ENCODE measurements around the gene MAMDC2.

MAMDC2 gene

DNA sequence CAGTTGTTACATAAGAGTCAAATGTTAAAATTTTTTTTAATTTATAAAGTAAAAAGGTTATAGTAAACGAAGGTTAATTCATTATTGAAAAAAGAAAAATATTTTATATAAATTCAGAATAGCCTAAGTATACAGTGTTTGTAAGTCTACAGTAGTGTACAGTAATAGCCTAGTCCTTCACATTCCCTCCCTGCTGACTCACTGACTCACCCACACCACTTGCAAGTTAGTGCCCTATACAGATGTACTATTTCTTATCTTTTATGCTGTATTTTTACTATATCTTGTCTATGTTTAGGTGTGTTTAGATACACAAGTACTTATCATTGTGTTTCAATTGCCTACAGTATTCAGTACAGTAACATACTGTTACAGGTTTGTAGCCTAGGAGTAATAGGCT lies 57.6 kb downstream of the MAMDC2 start:
- DNase-seq, result no peak

DNA sequence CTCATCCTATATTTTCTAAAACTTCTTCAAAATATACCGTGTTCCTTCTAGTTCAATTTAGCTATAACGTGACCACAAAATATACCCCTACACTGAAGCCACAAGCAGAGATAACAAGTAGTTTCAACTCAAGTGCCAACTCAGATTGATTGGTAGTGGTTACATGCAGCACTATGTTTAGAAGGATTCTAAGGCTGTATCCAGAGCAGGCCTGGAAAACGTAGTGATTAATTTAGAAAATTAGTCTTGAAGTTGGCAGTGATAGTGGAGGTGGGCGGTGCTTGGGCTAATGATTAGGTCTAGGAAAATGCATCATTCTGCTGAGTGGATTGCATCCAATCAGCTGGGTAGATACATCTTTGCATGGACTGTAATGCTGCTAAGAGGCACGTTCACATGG lies 61.5 kb downstream of the MAMDC2 start:
- no peak for DNase-seq

DNA sequence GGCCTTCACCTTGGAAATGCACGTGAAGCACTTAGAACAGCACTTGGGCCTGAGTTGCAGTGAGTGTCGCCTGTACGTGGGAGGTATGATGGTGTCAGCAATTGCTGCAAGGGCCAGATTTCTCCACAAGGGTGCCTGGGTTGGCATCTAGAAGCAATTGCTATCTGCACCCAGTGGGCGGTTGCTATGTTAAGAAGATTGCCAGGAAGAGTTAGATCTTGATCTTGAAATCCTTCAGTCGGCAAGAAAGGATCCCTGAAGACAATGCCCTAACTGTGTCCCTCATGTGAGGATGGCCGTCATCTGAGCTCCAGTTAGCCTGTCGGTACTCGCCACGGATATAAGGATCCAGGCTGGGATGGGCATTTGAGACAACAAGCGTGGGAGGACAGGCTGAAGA lies 62.9 kb downstream of the MAMDC2 start:
- no peak for DNase-seq

DNA sequence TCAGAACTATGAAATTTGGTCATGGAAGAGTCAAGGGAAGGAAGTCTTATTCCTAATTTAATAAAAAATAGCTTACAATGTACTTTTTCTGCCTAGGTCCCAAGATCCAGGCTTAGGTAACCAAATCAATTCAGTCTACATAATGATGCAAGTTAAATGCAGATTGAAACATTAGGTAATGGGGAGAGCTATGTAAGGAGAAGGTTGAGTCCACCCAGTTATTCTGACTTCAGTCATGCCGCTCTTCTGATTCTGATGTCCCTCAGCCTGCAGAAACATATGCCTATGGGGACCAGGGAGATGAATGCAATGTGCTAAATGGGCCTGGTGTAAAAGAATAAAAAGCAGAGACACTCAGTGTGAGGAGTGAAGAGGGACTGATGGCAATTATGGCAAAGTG lies 63.9 kb downstream of the MAMDC2 start:
- no peak for DNase-seq

DNA sequence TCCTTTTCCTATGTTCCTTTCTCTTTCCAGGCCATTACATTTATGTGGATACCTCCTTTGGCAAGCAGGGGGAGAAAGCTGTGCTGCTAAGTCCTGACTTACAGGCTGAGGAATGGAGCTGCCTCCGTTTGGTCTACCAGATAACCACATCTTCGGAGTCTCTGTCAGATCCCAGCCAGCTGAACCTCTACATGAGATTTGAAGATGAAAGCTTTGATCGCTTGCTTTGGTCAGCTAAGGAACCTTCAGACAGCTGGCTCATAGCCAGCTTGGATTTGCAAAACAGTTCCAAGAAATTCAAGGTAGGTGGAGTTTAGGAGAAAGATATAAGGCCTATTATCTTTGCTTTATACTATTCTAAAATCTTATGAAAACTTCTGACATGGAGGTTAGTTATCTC lies 64.5 kb downstream of the MAMDC2 start:
- DNase-seq, result no peak

DNA sequence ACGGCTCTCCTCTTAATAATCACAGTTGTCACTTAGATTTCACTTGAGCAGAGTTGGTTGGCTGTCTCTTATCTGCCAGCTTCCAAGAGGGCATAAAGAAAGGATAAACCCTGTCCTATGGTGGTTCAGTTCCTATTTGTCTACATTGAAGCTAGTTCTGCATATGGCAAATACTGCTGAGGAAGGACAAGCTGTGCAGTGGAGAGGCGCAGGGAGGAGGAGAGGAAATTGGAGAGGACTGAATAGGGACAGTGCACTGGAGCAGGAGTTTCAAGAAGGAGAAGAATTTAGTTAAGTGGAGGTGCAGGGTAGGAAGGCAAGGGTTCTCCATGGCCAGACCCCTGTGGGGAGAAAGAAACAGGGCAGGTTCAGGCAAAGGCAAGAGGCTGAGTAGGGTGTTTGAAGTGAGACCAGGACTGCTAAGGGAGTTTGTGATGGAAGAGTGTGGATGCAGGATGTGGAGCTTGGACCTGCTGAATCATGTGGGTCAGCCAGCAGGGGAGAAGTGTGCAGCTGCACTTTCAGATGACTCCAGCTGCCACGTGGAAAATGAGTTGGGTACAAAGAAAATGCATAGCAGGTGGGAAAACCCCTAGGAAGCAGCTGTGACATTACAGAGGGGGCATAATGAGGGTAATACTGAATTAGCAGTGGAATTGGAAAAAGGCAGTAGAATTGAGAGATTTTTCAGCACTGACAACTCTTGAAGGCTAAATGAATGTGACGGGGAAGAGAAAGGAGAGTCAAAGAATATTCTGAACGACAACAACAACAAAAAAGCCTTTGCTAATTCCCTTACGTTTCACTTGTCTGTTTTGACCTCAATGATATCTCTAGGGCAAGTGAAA lies 66.8 kb downstream of the MAMDC2 start:
- peak in 1 of 58 donors; percentile 3 for DNase-seq

DNA sequence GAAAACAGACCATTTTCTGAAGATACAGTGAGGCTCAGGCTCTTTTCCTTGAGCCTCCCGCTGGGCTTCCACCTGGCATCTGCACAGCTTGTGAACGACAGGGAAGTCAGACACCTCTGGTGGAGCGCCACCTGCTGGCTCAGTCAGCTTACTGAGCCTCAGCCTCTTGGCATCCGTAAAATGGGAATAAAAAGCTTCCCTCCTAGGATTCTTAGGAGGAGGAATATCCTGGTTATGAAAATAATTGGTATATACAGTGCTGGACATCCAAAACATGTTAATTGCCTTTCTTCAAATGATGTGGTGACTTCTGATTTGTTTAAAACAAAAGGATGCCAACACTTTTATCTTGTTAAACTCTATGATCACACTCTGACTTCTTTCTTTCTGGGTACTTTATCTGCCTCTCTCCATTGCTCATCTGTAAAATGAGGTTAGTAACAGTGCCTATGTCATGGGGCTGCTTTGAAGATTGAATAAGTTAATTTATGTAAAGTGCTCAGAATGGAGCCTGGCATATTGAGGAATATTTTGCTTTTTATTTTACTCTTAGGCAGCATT lies 67.5 kb downstream of the MAMDC2 start:
- DNase-seq, result peak in 37 of 58 donors; percentile 2 to 75 (median 18)

DNA sequence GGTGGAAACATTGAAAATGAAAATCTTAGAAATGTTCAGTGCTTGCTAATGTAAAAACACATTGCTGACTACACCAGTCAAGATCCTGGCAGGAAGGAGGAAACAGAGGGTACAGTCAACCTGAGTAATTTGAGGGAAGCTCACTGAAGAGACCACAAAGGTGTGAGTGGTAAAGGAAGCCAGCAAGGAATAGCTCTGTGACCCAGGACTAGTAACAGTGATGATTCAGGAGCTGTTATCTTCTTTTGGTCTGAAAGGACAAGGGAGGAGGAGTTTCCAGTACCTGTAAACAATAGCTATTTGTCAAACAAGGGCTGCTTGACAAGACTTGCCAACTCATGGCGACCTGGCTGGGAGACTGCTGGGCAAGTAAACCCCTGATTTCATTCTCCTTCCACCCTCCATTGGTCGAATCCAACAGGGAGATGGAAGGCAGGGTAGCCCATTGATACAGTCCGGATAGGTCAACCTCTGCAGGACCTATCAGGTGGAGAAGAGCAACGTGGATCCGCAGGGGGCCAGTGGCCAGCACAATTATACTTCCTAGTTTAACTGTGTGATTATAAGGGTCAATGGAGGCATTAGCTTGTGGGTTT lies 68.1 kb downstream of the MAMDC2 start:
- no peak for DNase-seq

DNA sequence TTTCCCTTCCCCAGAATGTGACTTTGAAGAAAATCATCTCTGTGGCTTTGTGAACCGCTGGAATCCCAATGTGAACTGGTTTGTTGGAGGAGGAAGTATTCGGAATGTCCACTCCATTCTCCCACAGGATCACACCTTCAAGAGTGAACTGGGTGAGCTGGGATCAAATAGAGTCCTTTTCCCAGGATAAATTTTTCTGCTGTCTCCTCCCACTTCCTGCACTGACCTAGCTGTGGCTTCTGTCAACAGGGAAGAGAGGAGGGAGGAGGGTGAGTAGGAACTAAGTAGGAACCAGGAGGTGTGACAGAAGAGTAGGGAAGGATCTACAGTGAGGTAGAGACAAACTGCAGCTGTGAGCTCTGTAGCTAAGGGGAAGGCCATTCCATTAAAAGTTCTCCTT lies 69.3 kb downstream of the MAMDC2 start:
- no peak for DNase-seq

DNA sequence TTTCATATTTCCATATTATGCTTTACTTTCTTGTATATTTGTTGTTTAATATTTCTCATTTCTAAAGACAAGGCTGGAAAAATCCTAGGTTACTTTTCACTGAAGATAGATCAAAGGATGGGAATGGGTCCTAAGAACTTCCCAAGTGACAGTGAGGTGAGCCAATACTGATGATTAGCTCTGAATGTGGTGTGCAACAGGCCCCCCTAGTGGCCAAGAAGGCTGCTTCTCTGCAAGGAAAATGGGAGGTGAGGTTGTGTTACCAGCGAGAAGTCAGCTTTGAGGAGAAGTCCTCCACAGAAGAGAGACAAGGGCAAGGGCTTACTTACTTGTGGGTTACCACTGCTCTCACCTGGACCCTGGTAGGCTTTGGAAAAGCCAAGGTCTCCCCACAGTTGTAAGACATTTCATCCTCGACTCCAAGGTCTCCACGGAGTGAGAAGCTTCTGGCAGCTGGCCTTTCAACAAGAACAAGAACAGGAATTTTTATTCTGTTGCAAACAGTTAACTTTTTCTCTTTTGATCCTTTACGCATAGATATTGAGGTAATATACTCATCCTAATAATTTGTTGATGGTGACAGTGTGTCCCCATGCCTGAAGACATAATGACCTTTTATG lies 69.9 kb downstream of the MAMDC2 start:
- peak in 38 of 58 donors; percentile 0 to 60 (median 10) for DNase-seq

DNA sequence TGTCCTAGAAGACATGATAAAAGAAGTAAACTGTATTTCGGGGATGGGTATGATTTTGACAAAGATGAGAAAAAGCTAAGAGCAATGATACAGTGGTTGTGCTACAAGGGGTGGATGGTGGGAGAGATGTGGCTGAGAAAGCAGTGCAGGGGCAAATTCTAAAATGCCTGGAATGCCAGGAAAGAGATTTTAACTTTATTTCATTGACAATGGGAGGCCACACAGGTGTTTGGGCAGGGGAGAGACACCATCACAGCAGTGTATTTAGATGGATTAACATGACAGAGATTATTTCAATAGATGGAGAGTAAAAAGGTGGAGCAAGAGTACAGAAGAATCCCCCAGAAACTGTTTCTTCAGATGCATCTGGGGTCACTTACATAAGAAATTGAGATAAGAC lies 71.2 kb downstream of the MAMDC2 start:
- no peak for DNase-seq

DNA sequence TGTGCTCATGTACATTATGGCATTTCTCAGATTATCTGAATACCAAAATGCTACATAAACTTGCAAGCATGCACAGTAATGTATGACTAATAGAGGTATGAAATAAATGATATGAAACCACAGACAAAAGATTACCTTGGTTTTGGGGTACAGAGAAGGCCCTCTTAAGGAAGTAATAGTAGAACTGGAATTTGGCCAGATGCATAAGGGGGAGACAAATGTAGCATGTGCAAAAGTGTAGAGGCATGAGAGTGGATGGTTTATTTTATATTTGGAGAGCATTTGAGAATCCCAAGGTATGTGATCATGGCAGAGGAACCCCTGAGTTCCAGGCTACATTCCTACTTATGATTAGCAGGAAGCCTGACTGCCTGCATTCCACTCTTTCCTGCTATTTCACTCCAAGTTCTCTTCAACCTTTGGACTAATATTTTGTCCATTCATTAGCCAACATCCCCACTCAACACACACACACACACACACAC lies 74.2 kb downstream of the MAMDC2 start:
- DNase-seq, result no peak

DNA sequence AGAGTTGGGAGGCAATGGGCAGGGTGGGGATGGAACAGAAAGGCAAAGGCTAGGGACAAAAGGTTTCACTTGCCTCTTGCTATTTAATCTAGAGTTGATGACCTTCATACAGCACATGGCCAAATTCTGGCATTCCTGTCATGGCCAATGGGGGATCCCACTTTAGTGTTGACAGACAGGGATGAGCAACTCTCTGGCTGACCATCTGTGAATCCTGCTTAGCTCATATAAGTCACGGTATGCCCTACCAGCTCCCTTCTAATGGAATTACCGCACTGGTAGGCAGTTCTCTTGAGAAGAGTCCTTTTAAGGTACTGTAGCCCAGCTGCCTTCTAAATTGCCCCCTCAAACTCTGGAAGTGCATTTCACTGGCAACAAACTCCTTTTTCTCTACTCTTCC lies 76.1 kb downstream of the MAMDC2 start:
- DNase-seq, result no peak

DNA sequence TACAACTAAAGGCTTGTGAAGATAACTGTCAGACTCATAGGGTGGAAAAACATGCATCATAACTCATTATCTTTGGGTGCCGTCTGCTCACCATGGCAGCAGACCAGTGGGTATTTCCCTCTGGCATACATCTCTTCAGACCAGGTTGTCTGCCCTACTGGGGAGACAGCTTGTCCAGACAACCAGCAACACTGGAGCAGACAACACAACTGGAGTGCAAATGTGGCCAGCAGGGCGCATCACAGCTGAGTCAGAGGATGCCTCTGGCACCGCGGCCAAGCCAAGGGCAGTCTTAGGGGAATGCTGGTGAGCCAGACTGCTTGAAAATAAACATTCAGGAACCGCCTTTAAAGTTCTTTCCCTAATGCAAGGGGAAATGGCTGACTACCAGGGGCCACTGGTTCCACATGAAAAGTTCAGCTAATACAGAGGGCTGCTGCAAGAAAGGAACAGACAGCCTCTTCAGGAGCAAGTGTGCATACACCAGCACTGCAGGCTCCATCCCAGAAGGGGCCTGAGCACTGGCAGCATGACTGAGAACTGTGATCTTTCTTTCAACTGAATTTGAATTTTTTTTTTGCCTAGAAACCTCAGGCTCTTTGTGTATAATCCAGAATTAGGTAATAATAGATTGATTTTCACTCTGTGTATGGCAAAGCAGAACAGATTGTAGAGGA lies 77.3 kb downstream of the MAMDC2 start:
- DNase-seq, result peak in 5 of 58 donors; percentile 2 to 19 (median 4)

DNA sequence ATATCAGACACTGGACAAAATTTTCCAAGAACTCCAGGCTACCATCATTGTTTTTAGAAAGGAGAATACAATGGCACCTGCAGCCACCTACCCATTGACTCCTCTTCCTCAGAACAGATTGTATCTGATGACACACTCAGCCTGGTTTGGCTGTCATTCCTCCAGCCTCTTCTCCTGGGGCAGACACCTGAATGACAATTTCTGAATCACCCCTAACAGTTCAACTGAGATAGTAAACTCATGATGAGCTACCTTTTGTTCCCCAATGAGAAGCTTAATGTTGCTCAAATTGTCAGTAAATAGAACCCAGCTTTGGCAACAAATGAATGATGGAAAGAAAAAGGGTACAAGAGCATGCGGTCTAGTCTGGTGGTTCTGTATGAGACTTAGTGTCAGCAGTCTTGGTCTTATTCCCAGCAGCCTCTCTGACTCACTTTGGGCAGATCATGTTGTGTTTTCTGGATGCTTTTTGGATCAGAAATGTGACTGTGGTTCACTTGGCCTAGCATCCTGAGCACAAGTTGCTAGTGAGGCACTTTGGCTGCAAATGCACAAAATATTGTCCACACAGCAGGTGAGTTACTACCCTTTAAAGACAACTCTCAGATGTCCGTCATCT lies 78.3 kb downstream of the MAMDC2 start:
- peak in 1 of 58 donors; percentile 7 for DNase-seq

DNA sequence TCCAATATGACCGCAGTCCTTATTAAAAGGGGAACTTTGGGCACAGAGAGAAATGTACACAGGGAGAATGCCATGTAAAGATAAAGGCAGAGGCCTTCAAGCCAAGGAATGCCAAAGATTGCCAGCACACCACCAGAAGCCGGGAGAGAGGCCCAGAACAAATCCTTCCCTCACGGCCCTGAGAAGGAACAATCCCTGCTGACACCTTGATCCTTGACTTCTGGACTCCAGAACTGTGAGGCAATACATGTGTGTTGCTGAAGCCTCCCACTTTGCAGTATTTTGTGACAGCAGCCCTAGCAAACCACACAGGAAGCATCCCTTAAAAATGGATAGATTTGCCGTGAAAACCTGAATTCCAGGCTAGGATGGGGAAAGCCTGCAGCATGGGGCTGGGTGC lies 80.0 kb downstream of the MAMDC2 start:
- DNase-seq, result no peak

DNA sequence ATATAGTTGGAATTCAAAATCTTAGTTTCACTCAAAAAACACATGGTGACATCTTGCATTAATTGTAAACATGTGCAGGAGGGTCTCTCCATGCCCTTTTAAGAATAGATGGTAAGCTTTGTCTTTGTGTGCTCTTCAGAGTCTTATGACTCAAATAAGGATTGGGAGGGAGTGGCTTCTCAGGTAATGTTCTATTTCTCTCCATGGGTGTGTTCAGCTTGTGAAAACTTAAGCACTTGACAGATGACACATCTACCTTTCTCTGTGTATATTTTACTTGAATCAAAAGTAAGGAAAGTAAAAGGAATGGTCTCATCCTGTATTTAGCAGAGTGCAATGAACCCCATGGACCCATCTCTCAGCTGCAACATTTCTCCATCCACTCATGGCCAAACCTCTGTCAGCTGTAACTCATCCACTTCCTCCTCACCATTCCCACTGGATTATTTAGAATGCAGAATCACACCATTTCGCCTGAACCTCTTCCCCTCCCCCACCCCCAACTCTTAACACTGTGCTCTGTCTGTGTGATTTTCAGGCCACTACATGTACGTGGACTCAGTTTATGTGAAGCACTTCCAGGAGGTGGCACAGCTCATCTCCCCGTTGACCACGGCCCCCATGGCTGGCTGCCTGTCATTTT lies 82.1 kb downstream of the MAMDC2 start:
- no peak for DNase-seq

DNA sequence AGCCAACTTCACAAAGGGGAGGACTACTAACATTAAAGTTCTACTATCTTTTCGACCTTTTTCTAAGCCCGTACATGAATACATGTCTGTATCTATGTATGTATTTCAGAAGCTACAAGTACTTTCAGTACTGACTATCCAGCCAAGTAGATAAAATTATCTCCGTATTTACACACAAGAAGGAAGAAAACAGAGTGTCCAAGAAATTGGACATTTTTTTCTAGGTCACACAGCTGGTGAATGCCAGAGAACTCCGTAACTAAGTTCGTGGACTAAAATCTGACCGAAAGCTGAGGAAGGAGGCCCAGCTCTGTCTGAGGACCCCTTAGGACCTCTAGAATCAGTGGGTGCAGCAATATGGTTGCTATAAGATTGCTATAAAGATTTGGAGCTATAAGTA lies 83.4 kb downstream of the MAMDC2 start:
- no peak for DNase-seq

DNA sequence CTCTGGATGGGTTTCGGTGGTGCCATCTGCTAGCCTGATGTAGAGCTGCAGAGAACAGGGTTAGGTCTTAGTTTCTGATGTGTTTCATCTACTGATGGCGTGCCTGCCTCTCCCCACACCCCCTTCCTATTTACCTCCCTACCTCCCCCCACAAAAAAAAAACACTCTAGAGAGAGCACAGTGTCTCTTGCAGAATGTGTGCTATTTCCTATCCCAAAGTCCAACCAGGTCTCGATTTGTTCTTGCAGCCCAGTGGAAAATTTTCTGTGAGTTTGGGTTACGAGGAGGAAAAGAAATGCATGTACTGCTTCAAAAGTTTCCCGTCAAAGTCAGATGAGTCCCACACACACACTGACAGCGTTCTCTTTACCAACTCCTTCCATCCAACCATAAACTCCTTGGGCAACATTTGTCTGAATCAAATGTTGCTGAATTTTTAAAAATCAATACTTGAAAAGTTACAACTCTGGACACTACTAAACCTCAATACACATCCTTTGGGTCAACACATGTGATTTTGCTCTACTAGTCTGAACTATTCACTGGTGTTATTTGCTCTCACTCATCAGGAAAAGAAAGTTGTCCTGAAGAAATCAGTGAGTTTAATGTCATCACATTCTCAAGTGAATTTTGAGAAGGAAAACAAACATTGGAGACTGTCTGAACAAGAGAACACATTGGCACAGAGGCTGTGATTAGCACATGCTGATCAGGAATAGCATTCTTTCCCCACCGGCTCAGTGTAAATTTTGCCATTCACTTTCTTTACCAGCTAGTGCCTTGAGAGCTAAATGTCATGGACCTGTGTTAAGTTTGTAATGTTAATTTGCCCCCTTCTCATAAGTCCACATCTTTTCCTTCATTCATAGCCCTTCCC lies 84.1 kb downstream of the MAMDC2 start:
- no peak for DNase-seq

Data from anterior cingulate cortex (tissue), 58 donors.